ENCODE data around the gene INPP5D.
"Not testable (repeated sequence)": the region's sequence is repeated elsewhere in the genome, so short reads cannot be mapped to it uniquely, and the experiment has no call there.

INPP5D gene

DNA sequence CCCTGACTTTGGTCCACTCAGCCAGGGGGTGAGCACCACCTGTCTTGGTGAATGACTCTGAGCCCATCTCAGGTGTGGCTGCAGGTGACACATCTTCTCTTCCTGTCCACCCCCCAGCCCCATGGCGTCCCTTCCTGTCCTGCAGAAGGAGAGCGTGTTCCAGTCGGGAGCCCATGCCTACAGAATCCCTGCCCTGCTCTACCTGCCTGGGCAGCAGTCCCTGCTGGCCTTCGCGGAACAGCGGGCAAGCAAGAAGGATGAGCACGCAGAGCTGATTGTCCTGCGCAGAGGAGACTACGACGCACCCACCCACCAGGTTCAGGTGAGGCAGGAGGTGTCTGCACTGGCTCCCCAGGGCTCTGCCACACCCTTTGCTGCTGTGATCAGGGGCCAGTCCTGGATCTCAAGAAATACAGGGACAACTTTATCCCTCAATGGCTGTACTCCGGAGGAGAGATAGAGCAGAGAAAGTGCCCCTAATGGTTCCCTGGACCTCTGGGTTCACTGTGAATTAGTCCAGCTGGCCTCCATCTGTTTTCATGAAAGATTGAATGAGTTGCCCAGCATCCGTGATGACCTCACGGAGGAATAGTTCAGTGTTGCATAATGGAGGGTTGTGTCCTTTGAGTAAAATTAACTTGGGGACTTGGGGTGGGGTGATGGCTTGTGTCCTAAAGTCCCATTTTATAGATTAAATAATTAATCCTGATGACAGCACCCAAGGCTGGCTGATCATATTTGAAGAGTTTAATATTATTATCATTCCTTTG lies 27.4 kb upstream of the INPP5D start, which contains the start of gene NEU2:
NEU2 (plus strand) TSS at position 122 of the 770 bp plus-strand sequence; CDS start at position 122, 0 bp downstream.
- no peak for DNase-seq (ENCODE audit: low spot score)

- no peak for DNase-seq (ENCODE audit: low spot score)
Measured at GRCh38 chr2:233033672-233034071, 26.5 kb upstream of the INPP5D start.

DNA sequence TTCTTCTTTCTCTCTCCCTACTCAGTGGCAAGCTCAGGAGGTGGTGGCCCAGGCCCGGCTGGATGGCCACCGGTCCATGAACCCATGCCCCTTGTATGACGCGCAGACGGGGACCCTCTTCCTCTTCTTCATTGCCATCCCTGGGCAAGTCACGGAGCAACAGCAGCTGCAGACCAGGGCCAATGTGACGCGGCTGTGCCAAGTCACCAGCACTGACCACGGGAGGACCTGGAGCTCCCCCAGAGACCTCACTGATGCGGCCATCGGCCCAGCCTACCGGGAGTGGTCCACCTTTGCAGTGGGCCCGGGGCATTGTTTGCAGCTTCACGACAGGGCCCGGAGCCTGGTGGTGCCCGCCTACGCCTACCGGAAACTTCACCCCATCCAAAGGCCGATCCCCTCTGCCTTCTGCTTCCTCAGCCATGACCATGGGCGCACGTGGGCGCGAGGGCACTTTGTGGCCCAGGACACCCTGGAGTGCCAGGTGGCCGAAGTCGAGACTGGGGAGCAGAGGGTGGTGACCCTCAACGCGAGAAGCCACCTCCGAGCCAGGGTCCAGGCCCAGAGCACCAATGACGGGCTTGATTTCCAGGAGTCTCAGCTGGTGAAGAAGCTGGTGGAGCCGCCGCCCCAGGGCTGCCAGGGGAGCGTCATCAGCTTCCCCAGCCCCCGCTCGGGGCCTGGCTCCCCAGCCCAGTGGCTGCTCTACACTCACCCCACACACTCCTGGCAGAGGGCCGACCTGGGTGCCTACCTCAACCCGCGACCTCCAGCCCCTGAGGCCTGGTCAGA lies 25.9 kb upstream of the INPP5D start:
- DNase-seq (ENCODE audit: low spot score) = no peak

- no peak for DNase-seq (ENCODE audit: low spot score)
Measured at GRCh38 chr2:233035426-233036161, 24.5 kb upstream of the INPP5D start.

GRCh38 chr2:233036162-233036838 lies 23.8 kb upstream of the INPP5D start:
- DNase-seq (ENCODE audit: low spot score) = no peak

DNA sequence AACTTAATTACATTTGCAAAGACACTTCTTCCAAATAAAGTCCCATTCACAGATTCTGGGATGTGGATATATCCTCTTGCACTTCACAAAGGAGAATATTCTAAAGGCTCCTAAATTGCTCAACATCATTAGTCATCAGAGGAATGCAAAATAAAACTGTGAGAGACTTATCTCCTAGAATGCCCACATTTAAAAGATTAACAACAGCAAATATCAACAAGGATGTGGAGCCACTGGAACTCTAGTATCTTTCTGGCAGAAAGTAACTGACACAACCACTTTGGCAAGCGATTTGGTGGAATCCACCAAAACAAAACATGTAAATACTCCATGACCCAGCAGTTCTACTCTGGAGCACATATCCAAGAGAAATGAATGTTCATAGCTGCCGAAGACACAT lies 23.1 kb upstream of the INPP5D start:
- no peak for DNase-seq (ENCODE audit: low spot score)

GRCh38 chr2:233039212-233039845 lies 20.8 kb upstream of the INPP5D start:
- DNase-seq (ENCODE audit: low spot score) = no peak

- no peak for DNase-seq (ENCODE audit: low spot score)
Measured at GRCh38 chr2:233039846-233040530, 20.2 kb upstream of the INPP5D start.

DNA sequence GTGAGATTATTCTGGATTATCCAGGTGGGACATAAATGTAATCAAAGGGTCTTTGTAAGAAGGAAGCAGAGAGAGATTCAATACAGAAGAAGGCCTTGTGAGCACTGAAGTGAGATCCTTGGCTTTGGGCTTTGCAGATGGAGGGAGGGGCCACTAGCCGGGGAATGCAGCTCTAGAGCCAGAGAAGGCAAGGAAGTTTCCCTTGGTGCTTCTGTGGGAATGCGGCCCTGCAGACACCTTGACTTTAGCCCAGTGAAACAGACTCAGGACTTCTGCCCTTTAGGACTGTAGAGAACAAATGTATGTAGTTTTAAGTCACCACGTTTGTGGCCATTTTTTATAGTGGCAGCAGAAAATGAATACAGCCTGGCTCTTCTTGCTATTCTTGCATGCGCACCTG lies 19.6 kb upstream of the INPP5D start:
- no peak for DNase-seq (ENCODE audit: low spot score)

DNA sequence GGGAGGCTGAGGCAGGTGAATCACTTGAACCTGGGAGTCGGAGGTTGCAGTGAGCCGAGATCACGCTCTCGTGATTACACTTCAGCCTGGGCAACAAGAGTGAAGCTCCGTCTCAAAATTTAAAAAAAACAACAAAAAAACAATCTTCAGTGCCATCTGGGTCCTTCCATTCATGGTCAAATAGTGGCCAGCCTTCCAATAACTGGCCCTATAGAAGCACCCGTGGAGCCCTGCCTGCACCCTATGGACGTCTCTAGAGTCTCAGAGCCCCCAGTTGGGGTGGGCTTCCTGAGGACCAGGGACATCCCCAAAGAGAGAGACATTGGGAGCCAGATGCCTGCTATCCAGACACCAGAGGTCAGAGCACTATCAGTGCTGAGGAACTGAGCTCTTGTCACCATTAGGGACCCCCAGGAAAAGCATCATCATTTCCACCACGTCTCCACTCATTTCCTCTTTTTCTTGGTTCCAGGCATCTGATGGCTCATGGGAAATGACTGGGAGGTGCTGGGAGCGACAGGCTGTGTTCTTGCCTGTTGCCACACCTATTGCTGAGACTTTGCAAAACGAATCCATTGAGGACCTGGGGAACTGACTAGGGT lies 18.3 kb upstream of the INPP5D start:
- no peak for DNase-seq (ENCODE audit: low spot score)

- DNase-seq (ENCODE audit: low spot score) = no peak
Measured at GRCh38 chr2:233042549-233042948, 17.6 kb upstream of the INPP5D start.

- no peak for DNase-seq (ENCODE audit: low spot score)
Measured at GRCh38 chr2:233044974-233045605, 15.1 kb upstream of the INPP5D start.

DNA sequence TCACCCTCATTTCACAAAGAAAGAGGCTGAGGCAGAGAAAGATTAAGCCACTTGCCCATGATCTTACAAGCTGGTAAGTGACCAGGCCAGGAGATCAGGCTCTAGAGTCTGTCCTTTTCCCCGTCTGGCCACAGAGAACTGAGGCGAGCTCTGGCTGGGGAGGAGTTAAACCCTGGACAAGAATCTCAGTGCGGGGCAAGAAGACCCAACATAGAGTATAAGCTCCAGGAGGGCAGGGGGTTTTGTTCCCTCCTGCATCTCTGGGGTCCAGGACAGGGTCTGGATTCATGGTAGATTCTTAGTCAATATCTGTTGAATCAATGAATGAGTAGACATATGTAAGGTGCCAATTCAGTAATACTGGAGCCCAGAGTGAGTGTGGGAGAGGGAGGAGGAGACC lies 12.9 kb upstream of the INPP5D start:
- no peak for DNase-seq (ENCODE audit: low spot score)

GRCh38 chr2:233047667-233048066 lies 12.5 kb upstream of the INPP5D start:
- DNase-seq (ENCODE audit: low spot score) = no peak

- no peak for DNase-seq (ENCODE audit: low spot score)
Measured at GRCh38 chr2:233048569-233049193, 11.5 kb upstream of the INPP5D start.

- DNase-seq (ENCODE audit: low spot score) = no peak
Measured at GRCh38 chr2:233049194-233049761, 10.9 kb upstream of the INPP5D start.

- peak; percentile 70 for DNase-seq (ENCODE audit: low spot score)
Measured at GRCh38 chr2:233051241-233052149, 8.6 kb upstream of the INPP5D start.

GRCh38 chr2:233052517-233052916 lies 7.6 kb upstream of the INPP5D start:
- not testable (repeated sequence) for DNase-seq (ENCODE audit: low spot score)

Data from iPS-NIHi11 (cell line).